Fibroblast of gingiva (primary cell): ENCODE data around the gene TXNRD3.
"Not testable (repeated sequence)": the region's sequence is repeated elsewhere in the genome, so short reads cannot be mapped to it uniquely, and the experiment has no call there.

Experiments used
- DNase-seq: peaks from one replicate; pipeline ENCODE4 v3.0.0-alpha.2; 2011; ENCODE audit warnings: low read depth

Gene TXNRD3

DNA sequence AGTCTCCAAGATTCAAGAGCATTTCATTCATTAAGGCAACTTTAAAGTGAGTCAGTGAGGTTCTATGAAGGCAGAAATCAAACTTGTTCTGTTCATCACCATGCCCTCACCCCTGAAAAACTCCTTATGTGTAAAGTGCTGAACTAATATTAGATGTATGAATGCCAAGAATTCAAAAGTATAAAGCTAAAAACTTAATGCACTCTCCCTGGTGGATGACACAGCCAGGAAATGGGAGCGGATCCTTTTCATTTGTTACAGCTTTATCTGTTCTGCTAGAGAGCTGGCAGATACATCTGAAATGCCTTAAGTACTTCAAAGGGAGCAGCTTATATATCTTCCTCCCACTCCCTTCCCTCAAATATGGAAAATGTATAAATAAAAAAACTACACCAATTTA, 8.2 kb downstream of the TXNRD3 start:
- DNase-seq, result no peak

DNA sequence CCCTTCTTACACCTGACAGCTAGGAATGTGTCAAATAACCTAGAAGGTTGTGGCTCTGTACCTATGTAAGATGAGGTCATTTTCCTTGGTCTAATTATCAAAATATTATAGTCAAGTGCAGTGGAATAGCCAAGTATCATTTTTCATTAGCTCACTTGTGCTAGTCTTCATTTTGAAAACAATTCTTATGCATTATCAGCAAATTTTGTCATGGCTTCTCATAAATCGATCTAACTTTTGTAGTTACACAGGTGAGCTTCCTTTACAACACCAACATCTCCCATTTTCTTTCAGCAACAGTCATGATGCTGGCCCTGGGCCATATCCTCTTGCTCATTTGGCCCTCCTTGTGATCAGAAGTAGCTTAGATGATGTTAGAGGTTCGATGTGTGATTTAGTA, 10.3 kb downstream of the TXNRD3 start:
- no peak for DNase-seq

GRCh38 chr3:126638790-126639189, 16.1 kb downstream of the TXNRD3 start:
- DNase-seq, result no peak

DNA sequence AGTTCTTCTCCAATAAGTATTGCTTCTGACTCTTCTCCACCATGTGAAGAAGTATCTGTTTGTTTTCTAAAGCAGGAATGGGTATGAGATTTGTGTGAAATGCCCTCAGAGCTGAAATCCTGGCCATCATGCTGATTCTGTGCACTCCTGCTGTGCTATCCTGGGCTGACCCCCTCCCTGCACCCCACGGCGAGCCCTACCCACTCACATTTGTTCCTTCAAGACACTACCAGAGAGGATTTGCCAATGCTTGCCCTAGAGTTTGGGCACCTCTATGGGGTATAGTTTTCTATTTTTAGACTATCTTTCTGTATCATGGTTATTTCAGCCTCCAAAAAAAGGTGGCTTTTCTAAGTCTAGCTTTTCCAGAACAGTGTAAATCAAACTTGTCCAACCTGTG, 18.5 kb downstream of the TXNRD3 start:
- no peak for DNase-seq

DNA sequence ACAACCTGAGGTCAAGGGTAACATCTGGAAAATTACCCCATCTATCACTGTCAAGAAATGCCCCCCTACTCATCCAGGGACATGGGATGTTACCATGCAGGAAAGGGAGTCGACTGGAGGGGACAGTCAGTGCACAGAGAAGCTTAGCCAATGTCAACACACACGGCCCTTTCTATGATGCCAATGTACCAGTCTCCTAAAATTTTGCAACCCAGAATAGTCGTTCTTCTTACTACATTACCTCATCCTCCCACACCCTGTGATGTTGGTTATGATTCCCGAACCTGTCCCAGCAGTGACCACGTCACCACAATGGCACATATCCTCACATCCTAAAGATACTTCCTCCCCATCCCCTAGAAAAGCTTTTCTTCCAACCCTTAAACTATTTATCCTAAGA, 20.1 kb downstream of the TXNRD3 start:
- DNase-seq, result no peak

GRCh38 chr3:126630020-126630419, 24.9 kb downstream of the TXNRD3 start:
- DNase-seq, result no peak

DNA sequence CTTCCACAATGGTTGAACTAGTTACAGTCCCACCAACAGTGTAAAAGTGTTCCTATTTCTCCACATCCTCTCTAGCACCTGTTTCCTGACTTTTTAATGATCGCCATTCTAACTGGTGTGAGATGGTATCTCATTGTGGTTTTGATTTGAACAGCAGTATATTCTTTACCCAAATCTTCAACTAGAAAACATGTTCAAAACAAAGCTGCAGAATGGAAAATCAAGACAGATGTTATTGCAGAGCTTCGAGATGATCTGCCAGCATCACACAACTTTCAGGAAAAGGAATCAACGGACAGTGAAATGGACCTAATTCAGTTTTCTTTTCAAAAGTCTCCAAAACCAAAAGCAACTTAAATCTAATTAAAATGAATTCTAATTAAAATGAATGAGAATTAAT, 29.2 kb downstream of the TXNRD3 start:
- DNase-seq, result not testable (repeated sequence)

DNA sequence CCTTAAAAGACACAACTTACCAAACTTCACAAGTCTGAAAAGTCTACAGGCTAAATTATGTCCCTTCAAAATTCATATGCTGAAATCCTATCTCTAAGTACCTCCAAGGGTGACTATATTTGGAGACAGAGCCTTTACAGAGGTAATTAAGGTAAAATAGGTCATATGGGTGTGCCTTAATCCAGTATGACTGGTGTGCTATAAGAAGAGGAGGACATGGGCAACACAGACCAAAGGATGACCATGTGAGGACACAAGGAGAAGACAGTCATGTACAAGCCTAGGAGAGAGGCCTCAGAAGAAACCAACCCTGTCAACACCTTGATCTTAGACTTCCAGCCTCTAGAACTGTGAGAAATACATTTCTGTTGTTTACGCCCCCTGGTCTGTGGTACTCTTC, 32.2 kb downstream of the TXNRD3 start:
- no peak for DNase-seq

DNA sequence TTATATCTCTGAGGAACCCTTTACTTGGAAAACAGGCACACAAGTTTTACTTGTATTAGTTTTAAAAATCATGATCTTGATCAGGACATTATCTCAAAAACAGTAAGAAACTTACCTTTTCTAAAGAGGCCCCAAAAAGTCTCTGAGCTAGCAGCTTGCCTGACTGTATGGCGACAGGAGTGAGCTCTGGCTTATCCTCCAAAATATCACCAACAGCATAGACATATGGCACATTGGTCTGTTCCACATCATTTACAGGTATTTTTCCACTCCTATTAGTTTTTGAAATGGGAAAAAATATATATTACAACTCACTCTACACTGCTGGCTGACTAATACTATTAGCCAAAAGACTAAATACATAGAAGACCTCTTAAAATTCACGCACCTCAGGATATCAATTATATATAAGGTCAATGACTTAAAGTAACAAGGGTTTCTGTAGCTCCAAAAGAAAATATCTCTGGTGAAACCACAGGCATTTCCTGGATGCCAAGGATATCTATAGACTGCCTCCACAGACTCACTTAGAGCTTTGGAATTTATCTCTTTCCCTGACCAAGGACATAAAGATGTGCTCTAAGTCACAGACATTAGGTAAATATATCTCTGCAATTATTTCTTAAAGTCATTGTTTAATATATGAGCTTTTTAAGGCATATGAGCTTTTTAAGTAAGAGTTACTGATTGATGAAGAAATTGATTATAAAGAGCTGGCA, 33.1 kb downstream of the TXNRD3 start:
- no peak for DNase-seq

GRCh38 chr3:126621171-126621570, 33.8 kb downstream of the TXNRD3 start:
- DNase-seq, result peak; percentile 79

- no peak for DNase-seq
Measured at GRCh38 chr3:126620738-126621137, 34.2 kb downstream of the TXNRD3 start.

- DNase-seq, result peak; percentile 34
Measured at GRCh38 chr3:126618760-126619159, 36.2 kb downstream of the TXNRD3 start.

GRCh38 chr3:126618021-126618420, 36.9 kb downstream of the TXNRD3 start:
- no peak for DNase-seq

DNA sequence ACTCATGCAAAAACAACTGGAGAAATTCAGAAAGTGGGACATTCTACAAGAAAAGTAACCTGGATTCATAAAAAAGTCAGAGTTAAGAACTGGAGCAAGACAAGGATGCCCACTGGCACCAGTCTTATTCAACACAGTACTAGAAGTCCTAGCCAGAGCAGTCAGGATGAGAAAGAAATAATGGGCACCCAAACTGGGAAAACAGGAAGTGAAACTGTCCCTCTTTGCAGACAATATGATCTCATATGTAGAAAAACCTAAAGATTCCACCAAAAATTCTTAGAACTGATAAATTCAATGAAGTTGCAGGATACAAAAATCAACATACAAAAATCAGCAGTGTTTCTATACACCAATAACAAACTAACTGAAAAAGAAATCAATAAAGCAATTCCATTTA, 37.4 kb downstream of the TXNRD3 start:
- DNase-seq, result no peak

GRCh38 chr3:126616931-126617330, 38.0 kb downstream of the TXNRD3 start:
- DNase-seq, result no peak

DNA sequence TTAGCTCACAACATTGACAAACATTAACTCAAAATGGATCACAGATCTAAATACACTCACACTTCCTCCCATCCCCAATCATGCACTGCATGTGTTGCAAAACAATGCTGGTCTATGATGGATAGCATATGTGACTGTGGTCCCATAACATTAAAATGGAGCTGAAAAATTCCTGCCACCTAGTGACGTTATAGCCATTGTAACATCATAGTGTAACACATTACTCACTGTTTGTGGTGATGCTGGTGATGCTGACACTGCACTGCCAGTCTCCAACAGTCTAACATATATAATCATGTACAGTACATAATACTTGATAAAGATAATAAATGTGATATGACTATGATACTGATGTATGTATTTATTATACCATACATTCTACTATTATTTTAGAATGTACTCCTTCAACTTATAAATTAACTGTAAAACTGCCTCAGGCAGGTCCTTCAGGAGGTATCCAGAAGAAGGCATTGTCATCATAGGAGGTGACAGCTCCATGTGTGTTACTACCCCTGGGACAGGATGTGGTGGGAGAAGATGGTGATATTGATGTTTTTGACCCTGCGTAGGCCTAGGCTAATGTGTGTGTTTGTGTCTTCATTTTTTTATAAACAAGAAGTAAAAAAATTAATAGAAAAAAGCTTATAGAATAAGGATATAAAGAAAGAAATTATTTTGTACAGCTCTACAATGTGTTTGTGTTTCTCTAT, 41.3 kb downstream of the TXNRD3 start:
- peak; percentile 55 for DNase-seq

GRCh38 chr3:126612479-126613205, 42.3 kb downstream of the TXNRD3 start:
- no peak for DNase-seq

DNA sequence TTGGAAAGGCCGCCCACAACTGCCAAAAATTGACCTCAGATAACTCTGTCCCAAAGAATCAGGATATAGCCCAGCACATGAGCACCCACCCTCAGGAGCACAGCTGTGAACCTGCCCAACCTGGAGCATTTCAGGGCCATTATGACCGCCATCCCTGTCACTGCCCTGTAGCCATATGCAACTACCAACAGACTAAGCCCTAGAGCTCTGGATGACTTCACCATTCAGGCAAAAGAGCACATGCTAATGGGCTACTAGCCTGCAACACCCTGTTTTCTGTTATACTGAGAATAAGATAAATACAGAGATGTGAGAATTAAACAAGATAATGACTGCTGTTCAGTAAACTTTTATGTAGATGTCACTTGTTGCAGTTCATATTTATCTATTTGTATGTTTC, 45.0 kb downstream of the TXNRD3 start:
- DNase-seq, result no peak

- peak; percentile 23 for DNase-seq
Measured at GRCh38 chr3:126607214-126607908, 47.6 kb downstream of the TXNRD3 start.

GRCh38 chr3:126606001-126606400, 48.9 kb downstream of the TXNRD3 start:
- DNase-seq, result no peak

GRCh38 chr3:126604691-126605090, 50.2 kb downstream of the TXNRD3 start:
- DNase-seq, result no peak

DNA sequence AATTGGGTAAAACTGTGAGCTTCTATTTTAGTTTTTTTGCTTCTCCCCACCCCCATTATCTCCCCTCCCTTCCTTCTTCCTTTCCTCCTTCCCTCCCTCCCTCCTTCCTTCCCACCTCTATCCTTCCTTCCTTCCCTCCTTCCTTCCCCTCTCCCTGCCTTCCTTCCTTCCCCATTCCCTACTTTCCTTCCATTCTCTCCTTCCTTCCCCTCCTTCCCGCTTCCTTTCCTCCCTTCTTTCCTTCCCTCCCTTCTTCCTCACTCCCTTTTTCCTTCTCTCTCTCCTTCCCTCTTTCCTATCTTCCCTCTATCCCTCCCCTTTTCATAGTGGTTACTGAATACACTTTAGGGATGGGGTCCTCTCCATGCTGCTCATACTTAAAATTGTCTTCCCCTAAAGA, 55.8 kb downstream of the TXNRD3 start:
- DNase-seq, result no peak

- not testable (repeated sequence) for DNase-seq
Measured at GRCh38 chr3:126595479-126595878, 59.4 kb downstream of the TXNRD3 start.
